Mammary epithelial cell (primary cell): Measurements from ENCODE around the gene PIK3R1.

ENCODE experiments used
- EZH2 ChIP-seq: IDR thresholded peaks from 2 replicates; pipeline ENCODE4 v1.6.1; 2012; ENCODE audit warnings: low read length, inconsistent platforms, borderline replicate concordance
- TF ChIP-seq, protein P1 (sequence below), 2 donors: IDR thresholded peaks in 1 of 2; conservative IDR thresholded peaks in 1 of 2; 2 replicates each; pipeline ENCODE4 v1.5.1; 2011 to 2012; ENCODE audit warnings: inconsistent platforms in 2 of 2, low read length in 2 of 2, mild to moderate bottlenecking in 2 of 2, control low read depth in 1 of 2, low read depth in 1 of 2; ENCODE audit not compliant: insufficient read depth in 1 of 2; ENCODE audit errors: extremely low read depth in 1 of 2

DNA sequence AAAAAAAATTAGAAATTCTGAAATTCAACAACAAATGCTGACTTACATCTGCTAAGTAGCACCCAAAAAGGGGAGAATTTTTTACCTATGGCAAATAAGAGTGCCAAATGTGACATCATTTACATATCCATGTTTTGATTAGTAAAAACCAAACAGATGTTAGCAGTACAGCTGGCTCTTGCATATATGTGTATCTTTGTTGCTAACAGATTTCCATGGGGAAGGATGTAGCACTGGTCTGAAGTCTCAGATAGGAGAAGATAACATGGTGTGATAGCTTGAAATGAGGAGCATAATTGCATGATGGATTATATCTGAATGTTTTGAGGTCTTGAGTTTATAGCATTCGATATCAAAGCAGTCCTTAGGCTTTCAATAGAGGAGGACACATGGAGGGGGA is 17.5 kb downstream of the PIK3R1 start:
- TF ChIP-seq, protein P1, sequence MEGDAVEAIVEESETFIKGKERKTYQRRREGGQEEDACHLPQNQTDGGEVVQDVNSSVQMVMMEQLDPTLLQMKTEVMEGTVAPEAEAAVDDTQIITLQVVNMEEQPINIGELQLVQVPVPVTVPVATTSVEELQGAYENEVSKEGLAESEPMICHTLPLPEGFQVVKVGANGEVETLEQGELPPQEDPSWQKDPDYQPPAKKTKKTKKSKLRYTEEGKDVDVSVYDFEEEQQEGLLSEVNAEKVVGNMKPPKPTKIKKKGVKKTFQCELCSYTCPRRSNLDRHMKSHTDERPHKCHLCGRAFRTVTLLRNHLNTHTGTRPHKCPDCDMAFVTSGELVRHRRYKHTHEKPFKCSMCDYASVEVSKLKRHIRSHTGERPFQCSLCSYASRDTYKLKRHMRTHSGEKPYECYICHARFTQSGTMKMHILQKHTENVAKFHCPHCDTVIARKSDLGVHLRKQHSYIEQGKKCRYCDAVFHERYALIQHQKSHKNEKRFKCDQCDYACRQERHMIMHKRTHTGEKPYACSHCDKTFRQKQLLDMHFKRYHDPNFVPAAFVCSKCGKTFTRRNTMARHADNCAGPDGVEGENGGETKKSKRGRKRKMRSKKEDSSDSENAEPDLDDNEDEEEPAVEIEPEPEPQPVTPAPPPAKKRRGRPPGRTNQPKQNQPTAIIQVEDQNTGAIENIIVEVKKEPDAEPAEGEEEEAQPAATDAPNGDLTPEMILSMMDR (conservative IDR thresholded peaks at IDR 0.05 in 1 of 2, IDR thresholded peaks at IDR 0.05 in 1 of 2; ENCODE audit: extremely low read depth in 1 of 2, insufficient read depth in 1 of 2, low read depth in 1 of 2, low read length in 2 of 2), result no peak
- TF ChIP-seq EZH2, result no peak
